ENCODE measurements around the gene GALNT16.

GRCh38 chr14:69342928-69343525, 83.1 kb downstream of the GALNT16 start:
- TF ChIP-seq, protein P1, sequence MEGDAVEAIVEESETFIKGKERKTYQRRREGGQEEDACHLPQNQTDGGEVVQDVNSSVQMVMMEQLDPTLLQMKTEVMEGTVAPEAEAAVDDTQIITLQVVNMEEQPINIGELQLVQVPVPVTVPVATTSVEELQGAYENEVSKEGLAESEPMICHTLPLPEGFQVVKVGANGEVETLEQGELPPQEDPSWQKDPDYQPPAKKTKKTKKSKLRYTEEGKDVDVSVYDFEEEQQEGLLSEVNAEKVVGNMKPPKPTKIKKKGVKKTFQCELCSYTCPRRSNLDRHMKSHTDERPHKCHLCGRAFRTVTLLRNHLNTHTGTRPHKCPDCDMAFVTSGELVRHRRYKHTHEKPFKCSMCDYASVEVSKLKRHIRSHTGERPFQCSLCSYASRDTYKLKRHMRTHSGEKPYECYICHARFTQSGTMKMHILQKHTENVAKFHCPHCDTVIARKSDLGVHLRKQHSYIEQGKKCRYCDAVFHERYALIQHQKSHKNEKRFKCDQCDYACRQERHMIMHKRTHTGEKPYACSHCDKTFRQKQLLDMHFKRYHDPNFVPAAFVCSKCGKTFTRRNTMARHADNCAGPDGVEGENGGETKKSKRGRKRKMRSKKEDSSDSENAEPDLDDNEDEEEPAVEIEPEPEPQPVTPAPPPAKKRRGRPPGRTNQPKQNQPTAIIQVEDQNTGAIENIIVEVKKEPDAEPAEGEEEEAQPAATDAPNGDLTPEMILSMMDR (IDR thresholded peaks at IDR 0.05), result no peak
- TF ChIP-seq POLR2A (IDR thresholded peaks at IDR 0.05), result no peak
